Measurements from ENCODE around the gene PCCA.

GRCh38 chr13:100528353-100528752, 439.5 kb downstream of the PCCA start:
- TF ChIP-seq POLR2A (IDR thresholded peaks at IDR 0.05) (no peak), CTCF (IDR thresholded peaks at IDR 0.05) (no peak)
